Mucosa of descending colon (tissue), 3 donors: Measurements from ENCODE around the gene SLC39A2. TPM values are rescaled to one million over a fixed set of nuclear protein-coding genes. Genes with fewer than 3 reads are reported as not detected.

ENCODE experiments used
- ATAC-seq: fragments of 200-7000 bp; cut with Tn5 transposase; one replicate; pipeline ENCODE4 v1.9.1; 2020; ENCODE audit warnings: mild to moderate bottlenecking, moderate library complexity
- DNase-seq, 3 donors: peaks; one replicate each; pipeline ENCODE4 v3.0.0-alpha.2; 2020
- H3K36me3 ChIP-seq: fragments of 200-600 bp; one replicate; pipeline ENCODE4 v1.8.0; 2021; ENCODE audit warnings: low read depth, mild to moderate bottlenecking
- H3K4me1 ChIP-seq: fragments of 200-600 bp; one replicate; pipeline ENCODE4 v1.8.0; 2021; ENCODE audit warnings: low read depth, mild to moderate bottlenecking
- H3K4me3 ChIP-seq: fragments of 200-600 bp; one replicate; pipeline ENCODE4 v1.8.0; 2021; ENCODE audit warnings: mild to moderate bottlenecking
- H3K9me3 ChIP-seq: fragments of 200-600 bp; one replicate; pipeline ENCODE4 v1.8.0; 2021; ENCODE audit warnings: mild to moderate bottlenecking
- intact Hi-C, 2 donors: fragments of 100-400 bp; cut with DNase I in 1 of 2; cut with micrococcal nuclease in 1 of 2; formaldehyde crosslinking; loops; one replicate each; pipeline versions ENCODE4 v1.11.0 to v1.11.1; 2022; cut with DNase I, micrococcal nuclease
- total RNA-seq, 3 donors: library from RNA; stranded (reverse); fragmentation: NEBNext Ultra II Directional in 2 of 3; extraction: Animal tissue kit (Norgen Biotek cat#: 25700) in 2 of 3; gene quantifications; one replicate each; pipeline versions ENCODE4 v1.2.1 to v1.2.4, GENCODE V29; 2021 to 2023
- TF ChIP-seq, protein P1 (sequence below): fragments of 200-600 bp; IDR thresholded peaks from one replicate; pipeline ENCODE4 v1.8.0; 2022; ENCODE audit warnings: antibody characterized with exemption, mild to moderate bottlenecking
- donor health status: DM: no; HTN: no; CAD: no; lungs with moderate emphysema.
- donor health status: DM: no; HTN: no; CAD: no.
- donor health status: DM: no; HTN: yes; CAD: no.

Gene SLC39A2
- total RNA-seq, 3 donors from 2014 or later: 0.28 to 4.9 (median 2.0) TPM

DNA sequence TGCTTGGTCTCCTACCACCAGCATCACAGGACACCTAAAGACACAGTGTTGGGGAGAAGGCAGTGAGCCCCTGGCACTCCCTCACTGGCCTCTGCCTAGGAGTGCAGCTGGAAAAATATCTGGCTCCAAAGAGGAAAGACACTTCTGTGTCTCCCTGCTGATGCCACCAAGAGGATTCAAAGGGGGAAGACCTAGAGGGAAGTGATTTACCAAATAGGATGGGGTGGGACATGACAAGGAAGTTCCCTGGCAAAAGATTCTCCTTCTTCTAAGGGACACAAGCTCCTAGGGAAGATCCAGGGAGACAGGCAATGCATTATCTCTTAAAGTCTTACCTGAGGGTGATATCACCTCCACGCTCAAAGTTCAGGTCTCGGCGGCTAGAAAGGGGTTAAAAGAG, 19.7 kb downstream of the SLC39A2 start:
- no peak for ATAC-seq
- H3K4me1 ChIP-seq: peaks cover 8% of the 10 kb centered on the region
- TF ChIP-seq, protein P1, sequence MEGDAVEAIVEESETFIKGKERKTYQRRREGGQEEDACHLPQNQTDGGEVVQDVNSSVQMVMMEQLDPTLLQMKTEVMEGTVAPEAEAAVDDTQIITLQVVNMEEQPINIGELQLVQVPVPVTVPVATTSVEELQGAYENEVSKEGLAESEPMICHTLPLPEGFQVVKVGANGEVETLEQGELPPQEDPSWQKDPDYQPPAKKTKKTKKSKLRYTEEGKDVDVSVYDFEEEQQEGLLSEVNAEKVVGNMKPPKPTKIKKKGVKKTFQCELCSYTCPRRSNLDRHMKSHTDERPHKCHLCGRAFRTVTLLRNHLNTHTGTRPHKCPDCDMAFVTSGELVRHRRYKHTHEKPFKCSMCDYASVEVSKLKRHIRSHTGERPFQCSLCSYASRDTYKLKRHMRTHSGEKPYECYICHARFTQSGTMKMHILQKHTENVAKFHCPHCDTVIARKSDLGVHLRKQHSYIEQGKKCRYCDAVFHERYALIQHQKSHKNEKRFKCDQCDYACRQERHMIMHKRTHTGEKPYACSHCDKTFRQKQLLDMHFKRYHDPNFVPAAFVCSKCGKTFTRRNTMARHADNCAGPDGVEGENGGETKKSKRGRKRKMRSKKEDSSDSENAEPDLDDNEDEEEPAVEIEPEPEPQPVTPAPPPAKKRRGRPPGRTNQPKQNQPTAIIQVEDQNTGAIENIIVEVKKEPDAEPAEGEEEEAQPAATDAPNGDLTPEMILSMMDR: no peak
- no peak overlapping the region for H3K4me3 ChIP-seq
- no peak for DNase-seq
- intact Hi-C loops: loop anchor here in 1 of 2 donors (10.0 kb wide), 1 partner anchor 76 kb away; the partner anchor contains the start of gene ZNF219
- no peaks in the 10 kb centered on the region for H3K9me3 ChIP-seq
- no peaks in the 10 kb centered on the region for H3K36me3 ChIP-seq

DNA sequence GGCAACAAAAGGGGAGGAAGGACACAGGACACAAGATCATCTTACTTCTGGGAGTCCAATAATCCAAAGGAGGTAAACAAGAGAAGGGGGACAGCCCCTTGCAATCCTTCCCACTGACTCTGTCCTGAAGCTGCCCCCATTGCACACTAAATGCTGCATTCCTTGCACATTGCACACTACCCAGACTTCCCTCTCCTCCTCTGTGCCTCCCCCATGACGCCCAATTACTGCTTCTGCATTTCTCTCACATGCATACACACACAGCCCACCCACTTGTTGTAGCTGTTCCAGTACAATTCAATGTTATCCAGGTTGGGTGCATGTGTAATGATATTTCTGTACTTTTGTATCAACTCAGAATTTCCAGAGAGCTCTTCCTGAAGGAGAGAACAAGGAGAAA, 20.3 kb downstream of the SLC39A2 start:
- Histone ChIP-seq H3K9me3 (no peaks in the 10 kb centered on the region), H3K36me3 (no peaks in the 10 kb centered on the region), H3K4me1 (peaks cover 12% of the 10 kb centered on the region), H3K4me3 (no peak overlapping the region)
- intact Hi-C loops: loop anchor here in 1 of 2 donors (10.0 kb wide), 1 partner anchor 75 kb away; the partner anchor contains the start of gene ZNF219
- DNase-seq (no peak), ATAC-seq (no peak)
- TF ChIP-seq, protein P1: no peak

DNA sequence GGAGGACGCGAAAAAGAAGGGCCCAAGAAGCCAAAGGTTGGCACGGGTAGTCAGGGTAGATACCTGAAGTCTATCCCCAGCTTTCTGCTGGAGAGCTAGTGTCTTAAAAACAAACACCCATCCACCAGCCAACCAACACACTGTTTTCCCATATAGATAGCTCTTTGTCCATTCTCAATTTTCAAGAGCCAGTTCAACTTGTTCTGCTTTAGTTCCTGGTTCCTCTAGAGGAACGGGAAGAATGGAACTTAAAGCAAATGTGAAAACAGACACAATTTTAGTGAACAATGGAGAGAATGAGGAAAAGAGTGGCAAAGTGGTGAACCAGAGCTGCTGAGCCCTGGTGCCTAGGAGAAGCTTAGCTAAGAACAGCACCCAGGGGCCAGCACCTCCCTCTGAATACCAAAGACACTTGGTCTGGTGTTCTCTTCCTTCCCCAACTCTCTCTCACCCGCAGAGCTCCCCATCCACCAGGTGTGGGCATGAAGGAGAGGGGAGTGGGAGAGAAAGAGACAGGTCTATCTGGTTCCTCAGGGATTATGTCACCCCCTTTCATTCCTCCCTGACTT, 22.0 kb downstream of the SLC39A2 start:
- Histone ChIP-seq H3K9me3 (no peaks in the 10 kb centered on the region), H3K4me3 (no peak overlapping the region), H3K36me3 (no peaks in the 10 kb centered on the region), H3K4me1 (peaks cover 12% of the 10 kb centered on the region)
- TF ChIP-seq, protein P1: no peak
- no peak for DNase-seq
- no peak for ATAC-seq
- intact Hi-C loops: no loop called here

DNA sequence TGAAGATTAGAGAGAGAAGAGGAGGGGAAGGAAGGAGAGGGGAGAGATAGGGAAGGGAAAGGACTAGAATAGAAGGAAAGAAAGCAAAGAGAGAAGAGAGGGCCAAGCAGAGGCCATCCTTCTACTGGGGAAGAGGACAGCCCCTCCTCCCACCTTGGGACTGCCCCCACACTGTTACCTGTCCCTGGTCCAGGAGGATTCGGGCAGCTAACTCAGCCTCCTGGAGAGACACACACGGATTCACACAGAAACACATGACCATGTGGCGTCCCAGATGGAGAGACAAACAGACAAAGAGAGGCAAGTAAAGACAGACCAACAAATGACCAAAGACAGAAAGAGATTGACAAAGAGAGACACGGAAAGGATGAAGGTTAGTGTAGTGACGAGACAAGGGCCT, 23.6 kb downstream of the SLC39A2 start:
- H3K4me1 ChIP-seq: peaks cover 12% of the 10 kb centered on the region
- intact Hi-C loops: no loop called here

DNA sequence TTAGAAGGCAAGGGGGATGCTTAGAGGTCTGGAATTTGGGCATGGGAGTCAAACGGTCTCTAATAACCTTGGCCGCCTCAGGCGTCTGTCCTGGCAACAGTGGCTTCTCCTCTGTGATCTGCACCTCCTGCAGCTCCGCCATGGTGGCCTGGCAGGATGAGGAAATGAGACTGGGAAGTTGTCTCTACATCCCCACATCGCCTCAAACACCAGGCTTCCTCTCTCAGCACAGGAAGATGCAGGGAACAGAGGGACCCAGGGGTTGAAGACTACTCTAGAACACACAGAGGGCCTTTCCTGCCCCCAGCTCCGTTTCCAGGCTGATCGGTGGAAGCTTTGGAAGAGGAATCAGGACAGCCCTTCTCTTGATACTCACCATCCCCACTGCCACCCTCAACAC, 24.1 kb downstream of the SLC39A2 start:
- intact Hi-C loops: no loop called here
- Histone ChIP-seq H3K9me3 (no peaks in the 10 kb centered on the region), H3K4me3 (no peak overlapping the region), H3K36me3 (no peaks in the 10 kb centered on the region), H3K4me1 (peaks cover 12% of the 10 kb centered on the region)
- ATAC-seq: no peak
- TF ChIP-seq, protein P1: no peak
- DNase-seq: no peak

More for the DNA sequence above, 23.6 kb downstream of the SLC39A2 start:
- DNase-seq: no peak
- no peaks in the 10 kb centered on the region for H3K36me3 ChIP-seq
- H3K9me3 ChIP-seq: no peaks in the 10 kb centered on the region
- no peak for ATAC-seq
- TF ChIP-seq, protein P1: no peak
- H3K4me3 ChIP-seq: no peak overlapping the region
